Measurements from ENCODE around the gene RIIAD1. TPM values are rescaled to one million over a fixed set of nuclear protein-coding genes. Genes with fewer than 3 reads are reported as not detected.

The RIIAD1 gene
- total RNA-seq, 1 experiment from 2014 or later: 0.12 TPM

- Histone ChIP-seq H3K4me2 (ENCODE audit: low read length) (no peak overlapping the region), H4K20me1 (ENCODE audit: insufficient read depth) (no peaks in the 10 kb centered on the region), H3K27ac (ENCODE audit: low read depth, low read length) (no peak overlapping the region), H3K4me1 (ENCODE audit: control insufficient read depth in 1 of 2, insufficient read depth in 2 of 2, low read length in 2 of 2) (no peaks in the 10 kb centered on the region; a peak in 1 of 4 replicates), H3K79me2 (ENCODE audit: insufficient read depth, low read length) (no peaks in the 10 kb centered on the region), H3K9ac (ENCODE audit: low read length) (no peak overlapping the region), H3K27me3 (ENCODE audit: insufficient read depth, low read length) (no peaks in the 10 kb centered on the region), H3K9me2 (ENCODE audit: insufficient read depth) (no peaks in the 10 kb centered on the region), H3K36me3 (ENCODE audit: control insufficient read depth in 1 of 2, insufficient read depth in 2 of 2, low read length in 2 of 2) (peaks cover 3 to 4% of the 10 kb centered on the region in 2 experiments; a peak in 2 of 4 replicates), H3K4me3 (replicated peaks in 1 of 2; ENCODE audit: low read depth in 1 of 2, low read length in 2 of 2) (no peak overlapping the region), H3K9me3 (ENCODE audit: control insufficient read depth in 1 of 2, insufficient read depth in 1 of 2, low read depth in 1 of 2, low read length in 2 of 2) (no peaks in the 10 kb centered on the region), H2AFZ (ENCODE audit: low read depth, low read length, poor library complexity, severe bottlenecking) (no peak overlapping the region)
- CTCF ChIA-PET: no interaction called here
- ATAC-seq: no peak
- RAD21 ChIA-PET (ENCODE audit: low non-redundant PET in 1 of 2, low total read pairs in 2 of 2, uncharacterized antibody in 2 of 2, unreplicated experiment in 2 of 2): no interaction called here
- no peak for TF ChIP-seq ZNF274 (IDR thresholded peaks at IDR 0.05; ENCODE audit: low read depth, low read length)
- BruUV-seq (replicated peaks): no TSS peak
- no peak for DNase-seq (ENCODE audit: low read depth, low spot score)
- intact Hi-C loops (cut with micrococcal nuclease): no loop called here
- POLR2A ChIA-PET: no interaction called here
Observed at GRCh38 chr1:151704246-151704645, 17.1 kb upstream of the RIIAD1 start.

- intact Hi-C loops (cut with micrococcal nuclease): no loop called here
- Histone ChIP-seq H3K79me2 (ENCODE audit: insufficient read depth, low read length) (no peaks in the 10 kb centered on the region), H2AFZ (ENCODE audit: low read depth, low read length, poor library complexity, severe bottlenecking) (no peak overlapping the region), H3K4me1 (ENCODE audit: control insufficient read depth in 1 of 2, insufficient read depth in 2 of 2, low read length in 2 of 2) (no peaks in the 10 kb centered on the region; a peak in 1 of 4 replicates), H4K20me1 (ENCODE audit: insufficient read depth) (no peaks in the 10 kb centered on the region), H3K27ac (ENCODE audit: low read depth, low read length) (no peak overlapping the region), H3K27me3 (ENCODE audit: insufficient read depth, low read length) (no peaks in the 10 kb centered on the region), H3K9me3 (ENCODE audit: control insufficient read depth in 1 of 2, insufficient read depth in 1 of 2, low read depth in 1 of 2, low read length in 2 of 2) (no peaks in the 10 kb centered on the region), H3K36me3 (ENCODE audit: control insufficient read depth in 1 of 2, insufficient read depth in 2 of 2, low read length in 2 of 2) (peaks cover 2 to 4% of the 10 kb centered on the region in 2 experiments; a peak in 2 of 4 replicates), H3K9ac (ENCODE audit: low read length) (no peak overlapping the region), H3K9me2 (ENCODE audit: insufficient read depth) (no peaks in the 10 kb centered on the region), H3K4me3 (replicated peaks in 1 of 2; ENCODE audit: low read depth in 1 of 2, low read length in 2 of 2) (no peak overlapping the region), H3K4me2 (ENCODE audit: low read length) (no peak overlapping the region)
- no TSS peak for BruUV-seq (replicated peaks)
- ATAC-seq: no peak
- DNase-seq (ENCODE audit: low read depth, low spot score): no peak
- TF ChIP-seq CEBPB (IDR thresholded peaks at IDR 0.05; ENCODE audit: low read depth) (no peak), EZH2phosphoT487 (IDR thresholded peaks at IDR 0.05; ENCODE audit: borderline replicate concordance) (no peak), ZNF274 (IDR thresholded peaks at IDR 0.05; ENCODE audit: low read depth, low read length) (no peak), MAX (IDR thresholded peaks at IDR 0.05) (no peak), JUND (IDR thresholded peaks at IDR 0.05) (no peak), SRF (IDR thresholded peaks at IDR 0.05; ENCODE audit: low read depth) (no peak), ZFX (IDR thresholded peaks at IDR 0.05) (no peak)
- ChIA-PET RAD21 (ENCODE audit: low non-redundant PET in 1 of 2, low total read pairs in 2 of 2, uncharacterized antibody in 2 of 2, unreplicated experiment in 2 of 2) (no interaction called here), CTCF (no interaction called here), POLR2A (no interaction called here)
Observed at GRCh38 chr1:151705146-151705545, 16.2 kb upstream of the RIIAD1 start.
